Gastrocnemius medialis (tissue), 4 donors: ENCODE measurements around the gene OR5K3.

Experiments used
- POLR2A ChIP-seq, 2 donors: fragments of 450-650 bp; IDR thresholded peaks; one replicate each; pipeline ENCODE4 v1.6.1; 2017; ENCODE audit warnings: antibody characterized with exemption in 2 of 2, mild to moderate bottlenecking in 2 of 2, moderate library complexity in 2 of 2
- TF ChIP-seq, protein P1 (sequence below), 5 experiments: fragments of 450-650 bp in 3 of 5; fragments of 200-600 bp in 2 of 5; sonication (generic) in 2 of 5; IDR thresholded peaks in 4 of 5; conservative IDR thresholded peaks in 1 of 5; 1 replicate in 4 of 5; 2 replicates in 1 of 5; pipeline ENCODE4 v1.5.1; 2016 to 2019; ENCODE audit warnings: antibody characterized with exemption in 5 of 5, mild to moderate bottlenecking in 3 of 5, moderate library complexity in 3 of 5

DNA sequence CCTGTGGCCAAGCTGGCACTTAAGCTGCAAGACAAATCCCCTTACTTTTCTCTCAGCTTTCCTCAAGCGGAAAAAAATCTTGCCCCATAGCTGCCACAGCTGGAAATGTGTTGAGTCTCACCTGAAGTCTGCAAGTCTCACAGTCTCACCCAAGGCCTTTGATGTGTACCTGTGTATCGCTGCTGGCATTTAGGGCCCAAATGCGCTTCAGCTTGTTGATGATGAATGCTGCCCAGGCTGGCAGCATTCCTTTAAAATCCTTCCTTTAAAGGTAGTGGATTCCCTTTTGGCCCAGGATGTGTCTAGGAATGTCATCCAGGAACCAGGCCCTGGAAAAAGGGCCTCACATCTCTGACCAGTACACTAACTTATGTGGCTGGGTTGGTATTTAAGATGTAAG lies 29.8 kb upstream of the OR5K3 start:
- TF ChIP-seq, protein P1, sequence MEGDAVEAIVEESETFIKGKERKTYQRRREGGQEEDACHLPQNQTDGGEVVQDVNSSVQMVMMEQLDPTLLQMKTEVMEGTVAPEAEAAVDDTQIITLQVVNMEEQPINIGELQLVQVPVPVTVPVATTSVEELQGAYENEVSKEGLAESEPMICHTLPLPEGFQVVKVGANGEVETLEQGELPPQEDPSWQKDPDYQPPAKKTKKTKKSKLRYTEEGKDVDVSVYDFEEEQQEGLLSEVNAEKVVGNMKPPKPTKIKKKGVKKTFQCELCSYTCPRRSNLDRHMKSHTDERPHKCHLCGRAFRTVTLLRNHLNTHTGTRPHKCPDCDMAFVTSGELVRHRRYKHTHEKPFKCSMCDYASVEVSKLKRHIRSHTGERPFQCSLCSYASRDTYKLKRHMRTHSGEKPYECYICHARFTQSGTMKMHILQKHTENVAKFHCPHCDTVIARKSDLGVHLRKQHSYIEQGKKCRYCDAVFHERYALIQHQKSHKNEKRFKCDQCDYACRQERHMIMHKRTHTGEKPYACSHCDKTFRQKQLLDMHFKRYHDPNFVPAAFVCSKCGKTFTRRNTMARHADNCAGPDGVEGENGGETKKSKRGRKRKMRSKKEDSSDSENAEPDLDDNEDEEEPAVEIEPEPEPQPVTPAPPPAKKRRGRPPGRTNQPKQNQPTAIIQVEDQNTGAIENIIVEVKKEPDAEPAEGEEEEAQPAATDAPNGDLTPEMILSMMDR (IDR thresholded peaks at IDR 0.05 in 4 of 5, conservative IDR thresholded peaks at IDR 0.05 in 1 of 5): no peak
- no peak for TF ChIP-seq POLR2A (IDR thresholded peaks at IDR 0.05)
